ENCODE data around the gene SAFB.

GRCh38 chr19:5637971-5638370, 15.1 kb downstream of the SAFB start:
- TF ChIP-seq POLR2A (IDR thresholded peaks at IDR 0.05), result no peak
- TF ChIP-seq, protein P1, sequence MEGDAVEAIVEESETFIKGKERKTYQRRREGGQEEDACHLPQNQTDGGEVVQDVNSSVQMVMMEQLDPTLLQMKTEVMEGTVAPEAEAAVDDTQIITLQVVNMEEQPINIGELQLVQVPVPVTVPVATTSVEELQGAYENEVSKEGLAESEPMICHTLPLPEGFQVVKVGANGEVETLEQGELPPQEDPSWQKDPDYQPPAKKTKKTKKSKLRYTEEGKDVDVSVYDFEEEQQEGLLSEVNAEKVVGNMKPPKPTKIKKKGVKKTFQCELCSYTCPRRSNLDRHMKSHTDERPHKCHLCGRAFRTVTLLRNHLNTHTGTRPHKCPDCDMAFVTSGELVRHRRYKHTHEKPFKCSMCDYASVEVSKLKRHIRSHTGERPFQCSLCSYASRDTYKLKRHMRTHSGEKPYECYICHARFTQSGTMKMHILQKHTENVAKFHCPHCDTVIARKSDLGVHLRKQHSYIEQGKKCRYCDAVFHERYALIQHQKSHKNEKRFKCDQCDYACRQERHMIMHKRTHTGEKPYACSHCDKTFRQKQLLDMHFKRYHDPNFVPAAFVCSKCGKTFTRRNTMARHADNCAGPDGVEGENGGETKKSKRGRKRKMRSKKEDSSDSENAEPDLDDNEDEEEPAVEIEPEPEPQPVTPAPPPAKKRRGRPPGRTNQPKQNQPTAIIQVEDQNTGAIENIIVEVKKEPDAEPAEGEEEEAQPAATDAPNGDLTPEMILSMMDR (IDR thresholded peaks at IDR 0.05), result no peak
